Neural cell (in vitro differentiated cells): Measurements from ENCODE around the gene C11orf21. TPM values are rescaled to one million over a fixed set of nuclear protein-coding genes. Genes with fewer than 3 reads are reported as not detected.

Experiments
- H2AFZ ChIP-seq: fragments of 200-600, 300-800 bp; sonication (generic), shearing (Covaris generic); 2 replicates; pipeline ENCODE4 v1.6.0; 2014; ENCODE audit warnings: low read depth, mild to moderate bottlenecking, antibody characterized with exemption, low read length, moderate library complexity
- H3F3A ChIP-seq: fragments of 200-600 bp; shearing (Covaris generic); 2 replicates; pipeline ENCODE4 v1.6.1; 2016; ENCODE audit warnings: mild to moderate bottlenecking, moderate library complexity, mixed read lengths, antibody characterized with exemption, low read length; ENCODE audit not compliant: insufficient read depth, poor library complexity, severe bottlenecking
- H3K27ac ChIP-seq: fragments of 200-600, 300-800 bp; sonication (generic), shearing (Covaris generic); 2 replicates; pipeline ENCODE4 v1.5.1; 2014; ENCODE audit warnings: mild to moderate bottlenecking, low read length, moderate library complexity
- H3K27me3 ChIP-seq: fragments of 300-800, 200-600 bp; sonication (generic), shearing (Covaris generic); 2 replicates; pipeline ENCODE4 v1.6.0; 2014; ENCODE audit warnings: mild to moderate bottlenecking, low read depth, low read length, moderate library complexity; ENCODE audit not compliant: insufficient read depth
- H3K36me3 ChIP-seq: fragments of 300-800, 200-600 bp; sonication (generic), shearing (Covaris generic); 2 replicates; pipeline ENCODE4 v1.5.1; 2014; ENCODE audit warnings: mild to moderate bottlenecking, antibody characterized with exemption, low read length, moderate library complexity; ENCODE audit not compliant: insufficient read depth
- H3K4me2 ChIP-seq: fragments of 300-800, 200-600 bp; sonication (generic), shearing (Covaris generic); 2 replicates; pipeline ENCODE4 v1.6.0; 2014; ENCODE audit warnings: mild to moderate bottlenecking, low read length
- H3K4me3 ChIP-seq: fragments of 300-800, 200-600 bp; sonication (generic), shearing (Covaris generic); 2 replicates; pipeline ENCODE4 v1.5.1; 2014; ENCODE audit warnings: mild to moderate bottlenecking, low read length, moderate library complexity
- H3K79me2 ChIP-seq: fragments of 200-600 bp; shearing (Covaris generic); replicated peaks from 2 replicates; pipeline ENCODE4 v1.6.0; 2014; ENCODE audit warnings: mild to moderate bottlenecking, low read length, moderate library complexity; ENCODE audit not compliant: insufficient read depth
- H3K9ac ChIP-seq: fragments of 300-800, 200-600 bp; sonication (generic), shearing (Covaris generic); 2 replicates; pipeline ENCODE4 v1.6.1; 2016; ENCODE audit warnings: mild to moderate bottlenecking, low read length, mixed read lengths
- H3K9me2 ChIP-seq: fragments of 200-600 bp; shearing (Covaris generic); 2 replicates; pipeline ENCODE4 v1.6.1; 2016; ENCODE audit warnings: mild to moderate bottlenecking, low read length, mixed read lengths; ENCODE audit not compliant: insufficient read depth
- H3K9me3 ChIP-seq: fragments of 200-600, 300-800 bp; sonication (generic), shearing (Covaris generic); 2 replicates; pipeline ENCODE4 v1.6.1; 2016; ENCODE audit warnings: mild to moderate bottlenecking, mixed run types, low read length, moderate library complexity, mixed read lengths
- H4K20me1 ChIP-seq: fragments of 200-600 bp; shearing (Covaris generic); 2 replicates; pipeline ENCODE4 v1.6.1; 2016; ENCODE audit warnings: mild to moderate bottlenecking, mixed run types; ENCODE audit not compliant: insufficient read depth
- CTCF ChIP-seq: fragments of 450-650 bp; IDR thresholded peaks from 2 replicates; pipeline ENCODE4 v1.5.1; 2014; ENCODE audit warnings: antibody characterized with exemption, mild to moderate bottlenecking, moderate library complexity; ENCODE audit not compliant: poor library complexity, severe bottlenecking
- EP300 ChIP-seq: fragments of 450-650 bp; conservative IDR thresholded peaks from 2 replicates; pipeline ENCODE4 v1.6.1; 2014; ENCODE audit warnings: antibody characterized with exemption, mild to moderate bottlenecking, moderate library complexity; ENCODE audit not compliant: poor library complexity, severe bottlenecking
- EZH2 ChIP-seq: fragments of 200-600, 300-800 bp; shearing (Covaris generic), sonication (generic); IDR thresholded peaks from 2 replicates; pipeline ENCODE4 v1.6.1; 2014; ENCODE audit warnings: antibody characterized with exemption, low read length, borderline replicate concordance, mild to moderate bottlenecking; ENCODE audit not compliant: insufficient read depth, poor library complexity, severe bottlenecking
- MXI1 ChIP-seq: fragments of 450-650 bp; conservative IDR thresholded peaks from 2 replicates; pipeline ENCODE4 v1.6.1; 2014; ENCODE audit warnings: antibody characterized with exemption, mild to moderate bottlenecking; ENCODE audit not compliant: poor library complexity, severe bottlenecking
- POLR2AphosphoS5 ChIP-seq: IDR thresholded peaks from 2 replicates; pipeline ENCODE4 v1.6.1; 2012
- RAD21 ChIP-seq: fragments of 450-650 bp; conservative IDR thresholded peaks from 2 replicates; pipeline ENCODE4 v1.6.1; 2014; ENCODE audit warnings: antibody characterized with exemption, mild to moderate bottlenecking, moderate library complexity
- SMC3 ChIP-seq: fragments of 450-650 bp; conservative IDR thresholded peaks from 2 replicates; pipeline ENCODE4 v1.6.1; 2014; ENCODE audit warnings: antibody characterized with exemption, mild to moderate bottlenecking, moderate library complexity; ENCODE audit not compliant: poor library complexity
- TAF1 ChIP-seq: IDR thresholded peaks from 2 replicates; pipeline ENCODE4 v1.6.1; 2012; ENCODE audit warnings: low read depth
- polyA plus RNA-seq: library from polyadenylated mRNA; depleted of rRNA; stranded (reverse); fragments of >200 nt; gene quantifications from 2 replicates; pipeline ENCODE4 v1.2.3, GENCODE V29; 2014
- TF ChIP-seq, protein P1 (sequence below): IDR thresholded peaks from 2 replicates; pipeline ENCODE4 v1.6.1; 2012; ENCODE audit warnings: borderline replicate concordance

The C11orf21 gene
- polyA plus RNA-seq, 1 donor from 2014 or later, result not detected

- H3K9ac ChIP-seq, result no peak overlapping the region
- no peaks in the 10 kb centered on the region for H3F3A ChIP-seq
- no peaks in the 10 kb centered on the region for H4K20me1 ChIP-seq
- H3K27ac ChIP-seq, result no peak overlapping the region
- H3K36me3 ChIP-seq, result no peaks in the 10 kb centered on the region
- no peak overlapping the region for H3K4me2 ChIP-seq
- no peaks in the 10 kb centered on the region for H3K79me2 ChIP-seq
- peaks cover 44% of the 10 kb centered on the region for H3K27me3 ChIP-seq
- no peaks in the 10 kb centered on the region for H3K9me3 ChIP-seq
- no peak overlapping the region for H2AFZ ChIP-seq
- TF ChIP-seq POLR2AphosphoS5 (no peak), EZH2 (no peak)
- H3K9me2 ChIP-seq, result no peaks in the 10 kb centered on the region
- no peak overlapping the region for H3K4me3 ChIP-seq
Observed at GRCh38 chr11:2266586-2267305, 35.0 kb downstream of the C11orf21 start.

DNA sequence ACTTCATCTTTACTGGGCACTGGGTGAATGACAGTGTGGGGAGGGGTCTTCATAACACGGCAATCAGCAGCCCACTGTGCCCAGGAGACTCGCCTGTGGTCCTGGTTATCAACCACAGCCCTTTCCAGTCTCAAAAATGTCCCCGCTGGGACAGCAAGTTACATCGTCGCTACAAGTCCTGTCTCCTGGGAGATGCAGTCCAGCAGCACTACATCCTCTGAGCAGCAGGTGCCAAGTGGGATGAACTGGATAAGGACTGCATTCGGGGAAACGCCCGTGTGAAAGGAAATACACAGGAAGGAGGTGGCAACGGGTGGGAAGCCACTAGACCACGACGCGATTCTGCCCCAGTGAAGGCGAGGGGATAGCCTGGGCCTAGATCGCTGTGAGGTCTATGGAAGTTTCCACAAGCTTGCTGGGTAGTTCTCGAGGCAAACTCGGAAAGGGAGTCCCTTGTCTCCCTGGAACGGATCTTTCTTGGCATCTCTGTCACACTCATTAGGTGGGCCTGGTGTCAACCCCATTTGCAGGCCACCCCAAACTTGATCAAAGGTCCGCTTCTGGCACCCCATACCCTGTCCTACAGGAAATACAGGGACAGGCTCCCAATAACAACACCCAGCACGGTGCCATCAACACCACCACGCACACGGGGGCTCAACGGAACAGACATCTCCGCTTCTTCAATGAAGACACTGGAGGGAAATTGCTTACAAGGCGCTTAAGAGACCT, 35.7 kb downstream of the C11orf21 start:
- no peaks in the 10 kb centered on the region for H3K79me2 ChIP-seq
- H3K27me3 ChIP-seq, result peaks cover 37% of the 10 kb centered on the region
- no peak overlapping the region for H3K27ac ChIP-seq
- no peaks in the 10 kb centered on the region for H4K20me1 ChIP-seq
- H3K4me2 ChIP-seq, result no peak overlapping the region
- no peak overlapping the region for H3K4me3 ChIP-seq
- no peaks in the 10 kb centered on the region for H3F3A ChIP-seq
- H2AFZ ChIP-seq, result no peak overlapping the region
- no peak overlapping the region for H3K9ac ChIP-seq
- TF ChIP-seq EP300, result no peak
- no peak for TF ChIP-seq TAF1
- TF ChIP-seq EZH2, result no peak
- no peak for TF ChIP-seq CTCF
- no peak for TF ChIP-seq RAD21
- no peak for TF ChIP-seq POLR2AphosphoS5
- TF ChIP-seq MXI1, result no peak
- TF ChIP-seq, protein P1, sequence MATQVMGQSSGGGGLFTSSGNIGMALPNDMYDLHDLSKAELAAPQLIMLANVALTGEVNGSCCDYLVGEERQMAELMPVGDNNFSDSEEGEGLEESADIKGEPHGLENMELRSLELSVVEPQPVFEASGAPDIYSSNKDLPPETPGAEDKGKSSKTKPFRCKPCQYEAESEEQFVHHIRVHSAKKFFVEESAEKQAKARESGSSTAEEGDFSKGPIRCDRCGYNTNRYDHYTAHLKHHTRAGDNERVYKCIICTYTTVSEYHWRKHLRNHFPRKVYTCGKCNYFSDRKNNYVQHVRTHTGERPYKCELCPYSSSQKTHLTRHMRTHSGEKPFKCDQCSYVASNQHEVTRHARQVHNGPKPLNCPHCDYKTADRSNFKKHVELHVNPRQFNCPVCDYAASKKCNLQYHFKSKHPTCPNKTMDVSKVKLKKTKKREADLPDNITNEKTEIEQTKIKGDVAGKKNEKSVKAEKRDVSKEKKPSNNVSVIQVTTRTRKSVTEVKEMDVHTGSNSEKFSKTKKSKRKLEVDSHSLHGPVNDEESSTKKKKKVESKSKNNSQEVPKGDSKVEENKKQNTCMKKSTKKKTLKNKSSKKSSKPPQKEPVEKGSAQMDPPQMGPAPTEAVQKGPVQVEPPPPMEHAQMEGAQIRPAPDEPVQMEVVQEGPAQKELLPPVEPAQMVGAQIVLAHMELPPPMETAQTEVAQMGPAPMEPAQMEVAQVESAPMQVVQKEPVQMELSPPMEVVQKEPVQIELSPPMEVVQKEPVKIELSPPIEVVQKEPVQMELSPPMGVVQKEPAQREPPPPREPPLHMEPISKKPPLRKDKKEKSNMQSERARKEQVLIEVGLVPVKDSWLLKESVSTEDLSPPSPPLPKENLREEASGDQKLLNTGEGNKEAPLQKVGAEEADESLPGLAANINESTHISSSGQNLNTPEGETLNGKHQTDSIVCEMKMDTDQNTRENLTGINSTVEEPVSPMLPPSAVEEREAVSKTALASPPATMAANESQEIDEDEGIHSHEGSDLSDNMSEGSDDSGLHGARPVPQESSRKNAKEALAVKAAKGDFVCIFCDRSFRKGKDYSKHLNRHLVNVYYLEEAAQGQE, result no peak
- no peak for TF ChIP-seq SMC3
- H3K9me3 ChIP-seq, result no peaks in the 10 kb centered on the region
- H3K9me2 ChIP-seq, result no peaks in the 10 kb centered on the region
- no peaks in the 10 kb centered on the region for H3K36me3 ChIP-seq
